Measurements from ENCODE around the gene TMEM106B.

DNA sequence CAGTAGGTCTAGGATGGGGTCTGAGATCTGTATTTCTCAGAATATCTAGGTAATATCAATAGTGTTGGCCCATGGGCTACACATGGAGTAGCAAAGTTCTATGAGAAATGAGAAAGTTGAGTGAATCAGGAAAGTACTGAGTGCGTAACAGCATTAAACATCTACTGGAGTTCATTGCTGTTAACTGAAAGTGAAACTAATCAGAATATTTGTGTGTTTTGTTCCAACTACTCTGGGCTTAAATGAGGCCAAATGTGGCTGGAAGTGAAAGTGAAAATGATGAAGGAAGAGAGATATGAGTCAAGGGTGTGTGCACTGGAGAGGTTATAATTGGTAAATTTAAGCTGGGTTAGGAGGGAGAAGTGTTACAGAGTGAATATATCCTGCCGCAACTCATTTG lies 46.5 kb downstream of the TMEM106B start:
- TF ChIP-seq, protein P1, sequence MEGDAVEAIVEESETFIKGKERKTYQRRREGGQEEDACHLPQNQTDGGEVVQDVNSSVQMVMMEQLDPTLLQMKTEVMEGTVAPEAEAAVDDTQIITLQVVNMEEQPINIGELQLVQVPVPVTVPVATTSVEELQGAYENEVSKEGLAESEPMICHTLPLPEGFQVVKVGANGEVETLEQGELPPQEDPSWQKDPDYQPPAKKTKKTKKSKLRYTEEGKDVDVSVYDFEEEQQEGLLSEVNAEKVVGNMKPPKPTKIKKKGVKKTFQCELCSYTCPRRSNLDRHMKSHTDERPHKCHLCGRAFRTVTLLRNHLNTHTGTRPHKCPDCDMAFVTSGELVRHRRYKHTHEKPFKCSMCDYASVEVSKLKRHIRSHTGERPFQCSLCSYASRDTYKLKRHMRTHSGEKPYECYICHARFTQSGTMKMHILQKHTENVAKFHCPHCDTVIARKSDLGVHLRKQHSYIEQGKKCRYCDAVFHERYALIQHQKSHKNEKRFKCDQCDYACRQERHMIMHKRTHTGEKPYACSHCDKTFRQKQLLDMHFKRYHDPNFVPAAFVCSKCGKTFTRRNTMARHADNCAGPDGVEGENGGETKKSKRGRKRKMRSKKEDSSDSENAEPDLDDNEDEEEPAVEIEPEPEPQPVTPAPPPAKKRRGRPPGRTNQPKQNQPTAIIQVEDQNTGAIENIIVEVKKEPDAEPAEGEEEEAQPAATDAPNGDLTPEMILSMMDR (IDR thresholded peaks at IDR 0.05; ENCODE audit: control extremely low read depth in 1 of 3, insufficient read depth in 1 of 3, low read depth in 1 of 3, low read length in 3 of 3) = no peak
- TF ChIP-seq CBX5 (IDR thresholded peaks at IDR 0.05; ENCODE audit: low read depth, low read length) (no peak), POLR2A (IDR thresholded peaks at IDR 0.05; ENCODE audit: control extremely low read depth in 1 of 2, low read depth in 2 of 2, low read length in 2 of 2) (no peak), SP1 (IDR thresholded peaks at IDR 0.05; ENCODE audit: low read depth, low read length) (no peak), SIN3A (conservative IDR thresholded peaks at IDR 0.05 in 1 of 2, IDR thresholded peaks at IDR 0.05 in 1 of 2; ENCODE audit: low read depth in 1 of 2, low read length in 2 of 2) (no peak), CBX8 (IDR thresholded peaks at IDR 0.05; ENCODE audit: borderline replicate concordance, low read depth, low read length) (no peak), NRF1 (IDR thresholded peaks at IDR 0.05; ENCODE audit: low read depth, low read length) (no peak), ASH2L (IDR thresholded peaks at IDR 0.05; ENCODE audit: low read length) (no peak)
- TF ChIP-seq, protein P2, sequence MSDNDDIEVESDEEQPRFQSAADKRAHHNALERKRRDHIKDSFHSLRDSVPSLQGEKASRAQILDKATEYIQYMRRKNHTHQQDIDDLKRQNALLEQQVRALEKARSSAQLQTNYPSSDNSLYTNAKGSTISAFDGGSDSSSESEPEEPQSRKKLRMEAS (IDR thresholded peaks at IDR 0.05) = no peak

Measured in H1 (cell line).